ENCODE results near the gene CYTH1. TPM values are rescaled to one million over a fixed set of nuclear protein-coding genes. Genes with fewer than 3 reads are reported as not detected.
A peak's percentile ranks its signal among the peaks of the same experiment; 100 is the strongest.

The CYTH1 gene
- total RNA-seq, 1 donor: 21.4 TPM

DNA sequence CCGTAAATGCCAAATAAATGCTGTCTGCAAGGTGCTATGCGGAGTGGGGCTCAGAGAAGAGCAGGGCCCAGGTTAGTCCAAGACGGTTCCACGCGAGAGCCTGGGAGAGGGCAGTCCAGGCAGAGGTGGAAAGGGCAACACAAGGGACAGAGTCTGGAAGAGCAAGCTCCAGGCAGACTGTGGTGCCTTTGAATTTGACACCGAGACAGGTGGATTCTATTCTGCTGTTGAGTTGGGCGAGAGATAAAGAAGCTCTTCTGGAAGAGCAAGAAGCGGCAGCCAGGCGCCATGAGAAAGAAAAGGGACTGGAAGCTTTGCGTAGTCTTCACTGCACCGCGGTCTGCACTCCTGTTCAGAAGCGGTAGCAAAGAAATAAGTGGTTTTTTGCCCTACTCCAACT lies 55.6 kb downstream of the CYTH1 start:
- H3K36me3 ChIP-seq (ENCODE audit: insufficient read depth, low read length): no peaks in the 10 kb centered on the region
- H3K4me1 ChIP-seq (ENCODE audit: insufficient read depth, low read length): peaks cover 4% of the 10 kb centered on the region
- no peaks in the 10 kb centered on the region for H3K9me3 ChIP-seq (ENCODE audit: low read depth, low read length)
- TF ChIP-seq, protein P1, sequence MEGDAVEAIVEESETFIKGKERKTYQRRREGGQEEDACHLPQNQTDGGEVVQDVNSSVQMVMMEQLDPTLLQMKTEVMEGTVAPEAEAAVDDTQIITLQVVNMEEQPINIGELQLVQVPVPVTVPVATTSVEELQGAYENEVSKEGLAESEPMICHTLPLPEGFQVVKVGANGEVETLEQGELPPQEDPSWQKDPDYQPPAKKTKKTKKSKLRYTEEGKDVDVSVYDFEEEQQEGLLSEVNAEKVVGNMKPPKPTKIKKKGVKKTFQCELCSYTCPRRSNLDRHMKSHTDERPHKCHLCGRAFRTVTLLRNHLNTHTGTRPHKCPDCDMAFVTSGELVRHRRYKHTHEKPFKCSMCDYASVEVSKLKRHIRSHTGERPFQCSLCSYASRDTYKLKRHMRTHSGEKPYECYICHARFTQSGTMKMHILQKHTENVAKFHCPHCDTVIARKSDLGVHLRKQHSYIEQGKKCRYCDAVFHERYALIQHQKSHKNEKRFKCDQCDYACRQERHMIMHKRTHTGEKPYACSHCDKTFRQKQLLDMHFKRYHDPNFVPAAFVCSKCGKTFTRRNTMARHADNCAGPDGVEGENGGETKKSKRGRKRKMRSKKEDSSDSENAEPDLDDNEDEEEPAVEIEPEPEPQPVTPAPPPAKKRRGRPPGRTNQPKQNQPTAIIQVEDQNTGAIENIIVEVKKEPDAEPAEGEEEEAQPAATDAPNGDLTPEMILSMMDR (IDR thresholded peaks at IDR 0.05; ENCODE audit: extremely low read depth, low read depth, low read length): no peak
- peaks cover 80% of the 10 kb centered on the region for H3K79me2 ChIP-seq (ENCODE audit: insufficient read depth, low read length)
- H3K27ac ChIP-seq (ENCODE audit: low read depth, low read length): no peak overlapping the region
- no peak for DNase-seq (ENCODE audit: insufficient read length, low spot score, missing footprints)
- no peak overlapping the region for H3K4me2 ChIP-seq (ENCODE audit: insufficient read depth, low read length)
- H4K20me1 ChIP-seq (ENCODE audit: insufficient read depth, low read length): peaks cover 67% of the 10 kb centered on the region
- H3K4me3 ChIP-seq (ENCODE audit: insufficient read depth, low read length): no peak overlapping the region
- no peak overlapping the region for H2AFZ ChIP-seq (ENCODE audit: low read length)
- H3K27me3 ChIP-seq (ENCODE audit: insufficient read depth, low read length): no peaks in the 10 kb centered on the region

DNA sequence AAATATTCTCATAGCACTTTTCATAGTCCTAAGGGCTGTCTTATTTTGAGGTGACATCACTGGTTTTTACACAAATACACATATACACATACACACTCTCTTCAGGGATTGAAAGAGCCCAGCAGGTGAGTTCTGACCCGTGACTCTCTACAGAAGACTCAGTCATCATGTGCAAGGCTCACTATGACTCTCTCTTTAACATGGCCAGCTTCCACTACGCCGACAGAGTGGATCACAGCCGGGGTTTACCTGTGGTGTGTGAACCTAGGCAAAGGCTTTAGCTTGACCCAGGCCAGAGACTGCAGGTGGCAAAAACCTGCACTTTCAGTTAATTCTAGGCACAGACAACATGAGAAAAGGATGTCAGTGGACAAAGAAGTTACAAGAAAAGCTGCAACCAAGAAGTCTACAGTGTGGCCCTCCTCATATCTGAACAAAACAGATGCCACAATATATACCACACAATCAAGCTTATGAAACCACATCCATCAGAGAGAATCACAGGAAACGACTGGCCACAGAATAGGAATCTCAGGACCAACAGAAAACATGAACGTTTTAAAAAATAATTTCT lies 56.5 kb downstream of the CYTH1 start:
- TF ChIP-seq, protein P1 (IDR thresholded peaks at IDR 0.05; ENCODE audit: extremely low read depth, low read depth, low read length): no peak

DNA sequence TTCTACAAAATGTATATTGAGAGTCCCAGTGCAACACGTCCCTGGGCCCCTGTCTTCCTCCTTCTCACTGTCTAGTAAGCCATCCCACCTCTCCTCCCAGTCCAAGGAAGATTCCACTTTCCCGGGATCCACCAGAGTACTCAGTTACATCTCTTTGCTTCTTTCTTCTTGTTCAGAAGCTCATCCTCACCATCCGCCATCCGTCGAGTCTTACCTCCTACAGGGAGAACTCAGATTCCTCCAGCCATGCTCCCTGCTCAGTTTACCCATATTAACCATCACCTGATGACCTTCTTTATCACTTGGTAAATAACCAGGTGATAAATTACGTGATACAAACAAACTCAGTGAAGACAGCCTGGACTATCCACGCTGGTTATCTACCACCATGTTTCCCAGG lies 57.1 kb downstream of the CYTH1 start:
- TF ChIP-seq, protein P1 (IDR thresholded peaks at IDR 0.05; ENCODE audit: extremely low read depth, low read depth, low read length): no peak
- Histone ChIP-seq H3K27ac (ENCODE audit: low read depth, low read length) (no peak overlapping the region), H2AFZ (ENCODE audit: low read length) (no peak overlapping the region), H3K9me3 (ENCODE audit: low read depth, low read length) (no peaks in the 10 kb centered on the region), H3K4me2 (ENCODE audit: insufficient read depth, low read length) (no peak overlapping the region), H3K79me2 (ENCODE audit: insufficient read depth, low read length) (peaks cover 79% of the 10 kb centered on the region), H3K27me3 (ENCODE audit: insufficient read depth, low read length) (no peaks in the 10 kb centered on the region), H3K4me1 (ENCODE audit: insufficient read depth, low read length) (peaks cover 4% of the 10 kb centered on the region), H3K4me3 (ENCODE audit: insufficient read depth, low read length) (no peak overlapping the region), H4K20me1 (ENCODE audit: insufficient read depth, low read length) (peaks cover 80% of the 10 kb centered on the region), H3K36me3 (ENCODE audit: insufficient read depth, low read length) (no peaks in the 10 kb centered on the region)
- no peak for DNase-seq (ENCODE audit: insufficient read length, low spot score, missing footprints)

More for the DNA sequence above, 56.5 kb downstream of the CYTH1 start:
- H3K27ac ChIP-seq (ENCODE audit: low read depth, low read length): no peak overlapping the region
- DNase-seq (ENCODE audit: insufficient read length, low spot score, missing footprints): no peak
- H3K4me1 ChIP-seq (ENCODE audit: insufficient read depth, low read length): peaks cover 4% of the 10 kb centered on the region
- H4K20me1 ChIP-seq (ENCODE audit: insufficient read depth, low read length): peaks cover 75% of the 10 kb centered on the region
- H3K4me3 ChIP-seq (ENCODE audit: insufficient read depth, low read length): no peak overlapping the region
- no peaks in the 10 kb centered on the region for H3K9me3 ChIP-seq (ENCODE audit: low read depth, low read length)
- H2AFZ ChIP-seq (ENCODE audit: low read length): no peak overlapping the region
- no peaks in the 10 kb centered on the region for H3K27me3 ChIP-seq (ENCODE audit: insufficient read depth, low read length)
- peaks cover 78% of the 10 kb centered on the region for H3K79me2 ChIP-seq (ENCODE audit: insufficient read depth, low read length)
- no peaks in the 10 kb centered on the region for H3K36me3 ChIP-seq (ENCODE audit: insufficient read depth, low read length)
- no peak overlapping the region for H3K4me2 ChIP-seq (ENCODE audit: insufficient read depth, low read length)

DNA sequence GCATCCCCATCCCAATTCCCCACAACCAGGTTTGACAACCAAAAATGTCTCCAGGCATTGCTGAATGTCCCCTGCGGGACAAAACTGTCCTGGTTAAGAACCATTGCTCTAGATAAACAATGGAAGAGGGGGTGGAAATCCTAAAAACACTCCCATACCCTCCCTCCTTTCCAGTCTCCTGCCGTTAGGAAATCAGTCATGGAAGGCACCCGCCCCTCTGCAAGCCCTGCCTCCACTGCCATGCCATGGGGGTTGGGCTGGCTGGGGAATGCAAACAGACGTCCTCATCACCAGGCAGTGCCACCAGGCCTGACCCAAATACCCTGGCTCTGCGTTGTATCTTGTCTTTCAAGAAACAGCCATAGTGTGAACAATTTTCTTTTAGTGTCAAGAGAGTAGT lies 57.5 kb downstream of the CYTH1 start:
- TF ChIP-seq, protein P1 (IDR thresholded peaks at IDR 0.05; ENCODE audit: extremely low read depth, low read depth, low read length): no peak
- no peak overlapping the region for H2AFZ ChIP-seq (ENCODE audit: low read length)
- H3K27me3 ChIP-seq (ENCODE audit: insufficient read depth, low read length): no peaks in the 10 kb centered on the region
- no peak for DNase-seq (ENCODE audit: insufficient read length, low spot score, missing footprints)
- H4K20me1 ChIP-seq (ENCODE audit: insufficient read depth, low read length): peaks cover 80% of the 10 kb centered on the region
- H3K79me2 ChIP-seq (ENCODE audit: insufficient read depth, low read length): peaks cover 79% of the 10 kb centered on the region
- no peaks in the 10 kb centered on the region for H3K36me3 ChIP-seq (ENCODE audit: insufficient read depth, low read length)
- H3K4me3 ChIP-seq (ENCODE audit: insufficient read depth, low read length): no peak overlapping the region
- H3K4me2 ChIP-seq (ENCODE audit: insufficient read depth, low read length): peak overlapping the region; percentile 13
- peaks cover 4% of the 10 kb centered on the region for H3K4me1 ChIP-seq (ENCODE audit: insufficient read depth, low read length)
- no peak overlapping the region for H3K27ac ChIP-seq (ENCODE audit: low read depth, low read length)
- no peaks in the 10 kb centered on the region for H3K9me3 ChIP-seq (ENCODE audit: low read depth, low read length)
